Measurements from ENCODE around the gene TMC6. TPM values are rescaled to one million over a fixed set of nuclear protein-coding genes. Genes with fewer than 3 reads are reported as not detected.
A peak's percentile ranks its signal among the peaks of the same experiment; 100 is the strongest.

Gene TMC6
- total RNA-seq, 1 donor = 5.2 TPM

DNA sequence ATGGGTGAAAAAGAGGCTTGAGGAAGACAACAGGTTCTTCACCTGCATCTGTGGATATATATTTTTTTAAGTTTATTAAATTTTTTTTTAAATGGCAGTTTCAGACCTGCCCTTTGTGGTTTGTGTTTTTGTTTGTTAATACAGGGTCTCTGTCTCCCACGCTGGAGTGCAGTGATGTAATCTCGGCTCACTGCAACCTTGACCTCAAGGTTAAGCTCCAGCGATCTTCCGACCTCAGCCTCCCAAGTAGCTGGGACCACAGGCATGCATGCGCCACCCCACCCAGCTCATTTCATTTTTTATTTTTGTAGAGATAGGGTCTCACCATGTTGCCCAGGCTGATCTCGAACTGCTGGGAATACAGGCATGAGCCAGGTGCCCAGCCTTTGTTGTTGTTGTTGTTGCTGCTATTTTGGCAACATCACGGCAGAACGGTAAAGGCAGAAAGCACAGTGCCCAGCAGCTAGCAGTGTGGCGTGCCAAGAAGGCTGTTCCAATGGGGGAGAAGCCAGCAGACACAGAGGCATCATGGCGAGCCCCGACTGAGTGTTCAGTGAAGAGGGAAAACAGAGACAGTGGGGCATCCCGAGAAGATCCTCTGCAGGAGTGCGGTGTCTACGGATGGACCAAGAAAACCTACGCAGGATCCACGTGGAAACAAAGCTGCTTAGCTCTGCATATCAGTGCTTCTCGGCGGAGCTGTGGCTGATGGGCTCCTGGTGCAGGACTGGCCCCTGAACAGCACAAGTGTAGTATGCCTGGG is 19.6 kb downstream of the TMC6 start:
- TF ChIP-seq, protein P1, sequence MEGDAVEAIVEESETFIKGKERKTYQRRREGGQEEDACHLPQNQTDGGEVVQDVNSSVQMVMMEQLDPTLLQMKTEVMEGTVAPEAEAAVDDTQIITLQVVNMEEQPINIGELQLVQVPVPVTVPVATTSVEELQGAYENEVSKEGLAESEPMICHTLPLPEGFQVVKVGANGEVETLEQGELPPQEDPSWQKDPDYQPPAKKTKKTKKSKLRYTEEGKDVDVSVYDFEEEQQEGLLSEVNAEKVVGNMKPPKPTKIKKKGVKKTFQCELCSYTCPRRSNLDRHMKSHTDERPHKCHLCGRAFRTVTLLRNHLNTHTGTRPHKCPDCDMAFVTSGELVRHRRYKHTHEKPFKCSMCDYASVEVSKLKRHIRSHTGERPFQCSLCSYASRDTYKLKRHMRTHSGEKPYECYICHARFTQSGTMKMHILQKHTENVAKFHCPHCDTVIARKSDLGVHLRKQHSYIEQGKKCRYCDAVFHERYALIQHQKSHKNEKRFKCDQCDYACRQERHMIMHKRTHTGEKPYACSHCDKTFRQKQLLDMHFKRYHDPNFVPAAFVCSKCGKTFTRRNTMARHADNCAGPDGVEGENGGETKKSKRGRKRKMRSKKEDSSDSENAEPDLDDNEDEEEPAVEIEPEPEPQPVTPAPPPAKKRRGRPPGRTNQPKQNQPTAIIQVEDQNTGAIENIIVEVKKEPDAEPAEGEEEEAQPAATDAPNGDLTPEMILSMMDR (IDR thresholded peaks at IDR 0.05; ENCODE audit: insufficient read depth, low read depth, low read length) = no peak
- DNase-seq (ENCODE audit: low read depth) = peak; percentile 44
- H3K4me3 ChIP-seq (ENCODE audit: low read depth, low read length) = no peak overlapping the region

DNA sequence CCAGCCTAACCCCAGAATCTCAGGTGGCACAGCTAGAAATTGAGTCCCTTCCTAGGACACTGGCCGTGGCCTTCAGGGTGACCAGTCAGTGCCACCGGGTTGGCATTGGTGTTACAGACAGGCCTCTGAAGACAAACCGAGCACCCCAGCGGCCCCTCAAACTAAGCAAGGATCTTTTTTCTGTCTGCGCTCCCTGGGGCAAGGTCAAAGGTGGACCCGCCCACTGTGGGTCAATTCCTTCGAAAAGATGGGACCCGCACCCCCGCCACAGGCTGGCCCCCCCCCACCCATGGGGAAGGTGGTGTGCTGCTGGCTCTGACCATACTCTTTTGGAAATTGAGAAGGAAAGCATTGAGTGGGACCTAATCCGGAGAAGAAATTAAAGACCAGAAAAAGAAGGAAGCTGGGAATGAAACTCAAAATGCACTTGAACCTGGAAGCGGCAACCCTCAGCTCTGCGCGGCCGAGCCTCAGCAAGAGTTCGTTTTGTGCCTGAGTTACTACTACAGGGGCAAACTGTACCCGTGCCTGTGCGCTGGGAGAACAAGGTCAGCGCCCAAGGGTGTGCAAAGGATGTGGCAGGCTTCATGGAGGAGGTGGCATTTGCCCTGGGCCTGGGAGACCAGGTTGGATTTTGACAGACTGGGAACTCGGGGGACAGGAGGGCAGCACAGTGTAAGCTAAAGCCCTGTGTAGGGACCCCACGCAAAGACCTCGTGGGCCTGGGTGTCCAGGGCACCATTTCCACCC is 20.4 kb downstream of the TMC6 start:
- DNase-seq (ENCODE audit: low read depth) = no peak
- no peak overlapping the region for H3K4me3 ChIP-seq (ENCODE audit: low read depth, low read length)
- TF ChIP-seq, protein P1 (IDR thresholded peaks at IDR 0.05; ENCODE audit: insufficient read depth, low read depth, low read length) = no peak

DNA sequence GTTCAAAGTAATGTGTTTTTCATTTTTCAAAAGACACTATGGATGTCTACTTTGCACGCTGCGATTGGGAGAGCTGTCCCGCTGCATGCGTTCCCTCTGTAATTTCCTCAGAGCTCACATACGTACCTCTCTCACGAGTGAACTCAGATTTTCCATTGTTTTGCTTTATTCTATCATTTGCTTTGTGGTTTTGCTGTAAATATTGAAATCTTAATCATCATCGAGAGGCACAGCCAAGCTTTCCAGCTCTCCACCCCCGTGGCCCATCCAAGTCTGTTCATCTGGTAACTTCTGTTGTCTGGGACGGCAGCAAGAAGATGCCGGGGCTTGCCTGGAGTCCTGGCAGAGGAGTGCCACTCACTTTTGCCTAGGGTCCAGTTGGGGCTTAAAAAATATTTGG is 21.1 kb downstream of the TMC6 start:
- peak; percentile 14 for DNase-seq (ENCODE audit: low read depth)
- no peak overlapping the region for H3K4me3 ChIP-seq (ENCODE audit: low read depth, low read length)
- TF ChIP-seq, protein P1 (IDR thresholded peaks at IDR 0.05; ENCODE audit: insufficient read depth, low read depth, low read length) = no peak

DNA sequence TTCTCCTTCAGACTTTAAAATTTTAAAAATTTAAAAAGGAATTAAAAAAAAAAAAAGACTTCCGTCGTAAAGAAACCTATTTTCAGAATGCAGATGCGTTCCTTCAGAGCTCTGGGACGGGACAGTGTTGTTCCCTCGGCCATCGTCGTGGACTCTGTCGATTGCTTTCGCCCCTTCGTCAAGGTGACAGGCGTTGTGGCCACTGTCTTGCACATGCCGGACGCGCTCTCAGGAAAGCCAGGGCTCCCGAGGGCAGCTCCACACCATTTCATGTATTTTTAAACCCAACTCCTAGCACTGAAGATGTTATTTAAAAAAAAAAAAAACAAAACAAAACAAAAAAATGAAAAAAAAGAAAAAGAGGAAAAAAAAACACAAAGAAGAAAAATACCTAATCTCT is 22.3 kb downstream of the TMC6 start:
- no peak overlapping the region for H3K4me3 ChIP-seq (ENCODE audit: low read depth, low read length)
- TF ChIP-seq, protein P1 (IDR thresholded peaks at IDR 0.05; ENCODE audit: insufficient read depth, low read depth, low read length) = no peak
- no peak for DNase-seq (ENCODE audit: low read depth)

DNA sequence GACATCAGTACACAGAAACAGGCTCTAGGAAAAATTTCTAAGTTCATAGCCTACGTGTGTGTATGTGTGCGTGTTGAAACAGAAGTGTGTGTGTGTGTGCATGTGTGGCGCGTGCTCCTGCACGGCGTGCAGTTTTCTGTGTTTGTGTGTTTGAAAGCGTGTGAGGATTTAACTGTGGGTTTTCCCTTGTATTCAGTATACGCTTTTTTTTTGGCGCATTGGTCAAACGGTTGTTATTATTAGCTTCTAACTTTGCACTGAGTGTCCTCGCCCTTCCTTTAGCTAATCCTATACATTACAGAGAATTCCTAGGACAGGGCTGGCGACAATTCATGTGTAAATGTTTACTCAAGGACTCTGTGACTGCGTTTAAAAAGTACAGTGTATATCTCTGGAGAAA is 23.0 kb downstream of the TMC6 start:
- DNase-seq (ENCODE audit: low read depth) = no peak
- no peak overlapping the region for H3K4me3 ChIP-seq (ENCODE audit: low read depth, low read length)
- TF ChIP-seq, protein P1 (IDR thresholded peaks at IDR 0.05; ENCODE audit: insufficient read depth, low read depth, low read length) = no peak

DNA sequence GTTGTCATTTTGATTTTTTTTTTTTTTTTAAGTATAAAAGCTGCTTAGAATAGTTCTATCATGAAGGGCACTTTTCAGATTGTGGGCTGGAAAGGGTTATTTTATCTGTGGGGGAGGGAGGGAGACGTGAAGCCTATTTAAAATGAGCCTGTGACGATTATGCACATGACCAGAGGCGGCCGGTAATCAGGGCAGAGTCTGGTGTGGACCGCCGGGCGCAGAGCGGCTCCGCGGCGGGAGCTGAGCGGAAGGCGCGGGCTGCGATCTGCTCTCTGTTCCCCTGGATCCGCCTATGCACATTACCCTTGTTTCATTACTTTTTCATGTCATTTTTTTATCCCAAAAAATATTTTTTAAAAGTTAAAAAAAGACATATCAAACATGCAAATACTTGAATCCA is 23.5 kb downstream of the TMC6 start:
- no peak overlapping the region for H3K4me3 ChIP-seq (ENCODE audit: low read depth, low read length)
- TF ChIP-seq, protein P1 (IDR thresholded peaks at IDR 0.05; ENCODE audit: insufficient read depth, low read depth, low read length) = no peak
- DNase-seq (ENCODE audit: low read depth) = no peak
